Fibroblast of skin of left quadriceps (primary cell): ENCODE results near the gene PRLR.

Source experiments
- DNase-seq, 2 experiments: peaks; one replicate each; pipeline ENCODE4 v3.0.0-alpha.2; 2013; ENCODE audit warnings: low read depth in 2 of 2

Gene PRLR

DNA sequence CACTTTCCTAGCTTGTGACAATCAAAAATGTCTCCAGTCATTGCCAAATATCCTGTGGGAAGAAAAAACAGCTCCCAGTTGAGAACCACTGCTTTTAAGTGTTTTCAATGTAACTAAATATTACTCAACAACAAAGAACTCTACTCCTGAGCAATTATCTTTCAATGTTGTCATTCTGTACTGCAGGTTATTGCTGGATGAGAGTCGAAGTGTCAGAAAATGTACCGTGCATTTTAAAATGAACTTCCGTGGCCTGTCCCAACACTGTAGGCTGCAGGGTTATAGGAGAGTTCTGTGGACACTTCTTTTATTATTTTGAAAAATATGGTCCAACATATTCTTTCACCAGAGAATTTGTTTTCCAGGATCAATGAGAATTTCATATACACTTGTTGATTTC is 147.8 kb downstream of the PRLR start:
- no peak for DNase-seq

- no peak for DNase-seq
Observed at GRCh38 chr5:35081134-35081533, 149.2 kb downstream of the PRLR start.

- no peak for DNase-seq
Observed at GRCh38 chr5:35073160-35073559, 157.1 kb downstream of the PRLR start.

DNA sequence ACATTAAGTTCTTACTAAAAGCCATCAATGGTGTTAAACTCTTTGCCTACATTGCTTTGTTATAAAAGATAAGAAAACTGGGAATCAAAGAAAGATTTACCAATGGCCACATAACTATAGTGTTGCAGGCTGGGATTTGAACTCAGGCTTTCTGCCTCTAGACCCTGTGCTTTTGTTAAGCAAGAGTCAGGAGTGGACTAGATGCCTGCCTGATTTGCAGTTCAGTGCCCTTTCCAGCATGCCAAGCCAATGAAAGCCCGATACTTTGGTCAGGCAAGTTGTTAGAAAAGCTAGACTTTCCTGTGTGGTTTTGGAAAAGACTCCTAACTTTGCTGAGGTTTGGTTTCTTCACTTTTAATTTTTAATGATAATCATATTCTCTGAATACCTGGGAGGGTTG is 161.1 kb downstream of the PRLR start:
- no peak for DNase-seq

- DNase-seq = no peak
Observed at GRCh38 chr5:35067985-35068384, 162.3 kb downstream of the PRLR start.

DNA sequence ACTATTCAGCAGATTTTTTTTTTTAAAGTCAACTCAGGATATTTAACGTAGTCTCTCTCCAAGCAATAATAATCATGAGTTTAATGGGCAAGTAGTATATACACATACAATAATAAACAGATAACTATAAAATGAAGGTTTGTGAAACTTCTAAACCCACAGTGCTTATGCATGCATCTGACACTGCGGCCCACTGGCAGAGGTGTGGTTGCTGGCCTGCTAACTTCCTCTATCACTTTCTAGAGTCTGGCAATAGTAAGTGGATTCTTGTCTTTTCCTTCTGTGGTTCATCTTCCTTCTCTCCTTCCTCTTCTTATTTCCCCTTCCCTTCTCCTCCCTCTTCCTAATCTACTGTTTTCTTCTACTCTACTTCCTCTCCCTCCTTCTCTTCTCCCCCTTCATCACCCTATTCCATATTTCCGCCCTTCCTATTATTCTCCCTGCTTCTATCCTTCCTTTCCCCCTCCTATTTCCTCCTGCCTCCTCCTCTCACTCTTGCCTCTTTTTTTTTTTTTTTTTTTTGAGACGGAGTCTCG is 164.0 kb downstream of the PRLR start:
- no peak for DNase-seq

DNA sequence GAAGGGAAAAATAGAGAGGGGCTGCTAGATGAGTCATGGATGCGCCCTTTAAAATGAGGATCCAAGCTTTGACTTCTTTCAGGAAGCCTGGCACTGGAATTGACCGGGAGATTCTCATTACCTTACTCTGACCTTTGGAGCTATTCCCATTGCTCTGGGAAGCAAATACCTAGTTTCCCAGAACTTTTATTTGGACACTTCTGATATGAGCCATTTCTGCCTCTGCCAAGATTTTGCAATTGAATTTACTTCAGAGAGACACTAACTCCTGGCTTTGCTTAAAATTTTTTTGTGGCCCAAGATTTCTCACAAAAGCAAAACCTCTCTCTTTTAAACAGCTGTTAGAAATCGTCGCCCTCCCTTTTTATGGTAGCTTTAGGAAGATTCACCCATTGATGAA is 166.9 kb downstream of the PRLR start:
- no peak for DNase-seq

DNA sequence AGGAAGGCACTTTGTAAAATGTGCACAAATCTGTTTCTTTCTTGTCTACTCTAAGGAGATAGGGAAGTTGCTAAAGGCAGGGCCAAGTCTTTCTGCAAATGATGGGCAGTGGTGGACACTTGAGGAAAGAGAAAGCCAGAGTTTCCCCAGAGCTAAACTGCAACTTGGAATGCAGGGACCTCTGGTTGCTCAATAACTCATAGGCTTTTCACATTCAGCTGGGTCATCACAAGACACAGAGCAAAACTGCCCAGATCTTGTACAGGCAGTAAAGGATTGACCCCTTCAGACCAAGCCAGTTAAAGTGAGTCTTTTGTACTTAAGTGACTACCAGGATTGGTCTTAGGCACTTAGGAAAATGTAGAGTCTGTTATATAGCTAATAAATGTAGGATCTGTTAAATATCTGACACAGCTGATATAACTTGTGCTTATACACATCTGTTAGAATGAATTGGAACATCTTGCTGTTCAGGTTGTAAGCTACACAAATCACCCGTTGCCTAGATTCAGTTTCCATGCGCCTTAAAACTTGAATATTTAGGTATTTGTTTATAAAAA is 169.0 kb downstream of the PRLR start:
- no peak for DNase-seq

DNA sequence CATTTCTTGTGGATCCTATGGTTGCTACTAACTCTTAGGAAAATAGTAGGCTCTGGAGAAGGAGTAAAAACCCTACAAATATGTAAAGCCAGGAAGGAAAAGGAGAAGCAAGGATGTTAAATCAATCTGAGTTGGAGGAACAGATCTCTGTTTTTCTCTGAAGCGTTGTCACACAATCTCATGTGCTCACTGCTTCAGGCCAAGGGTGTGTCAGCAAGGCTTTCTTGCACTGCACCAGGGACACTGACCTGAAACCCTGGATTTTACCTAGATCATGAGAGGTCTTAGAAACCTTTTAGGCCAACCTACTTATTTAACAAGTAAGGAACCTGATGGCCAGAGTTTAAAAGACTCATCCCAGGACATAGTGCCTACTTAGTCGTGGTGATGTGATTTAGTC is 170.1 kb downstream of the PRLR start:
- no peak for DNase-seq

GRCh38 chr5:35059251-35059650 is 171.0 kb downstream of the PRLR start:
- no peak for DNase-seq

- DNase-seq = no peak
Observed at GRCh38 chr5:35058374-35058788, 171.9 kb downstream of the PRLR start.

GRCh38 chr5:35056686-35057085 is 173.6 kb downstream of the PRLR start:
- no peak for DNase-seq

DNA sequence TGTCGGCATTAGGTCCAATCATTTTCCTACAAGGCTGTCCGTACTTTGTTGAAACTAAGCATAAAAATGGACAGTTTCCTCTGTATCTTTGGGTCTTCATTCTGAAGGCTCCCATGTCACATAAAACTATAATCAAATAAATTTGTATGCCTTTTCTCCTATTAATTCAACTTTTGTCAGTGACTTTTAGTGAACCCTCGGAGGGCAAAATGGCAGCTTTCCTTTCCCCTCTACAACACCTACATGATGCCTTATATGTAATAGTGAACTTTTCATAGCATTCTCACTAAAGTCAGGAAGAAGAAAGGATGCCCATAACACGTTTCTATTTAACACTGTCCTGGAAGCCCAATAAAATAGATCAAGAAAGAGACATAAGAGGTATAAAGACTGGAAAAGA is 177.4 kb downstream of the PRLR start:
- DNase-seq = no peak

DNA sequence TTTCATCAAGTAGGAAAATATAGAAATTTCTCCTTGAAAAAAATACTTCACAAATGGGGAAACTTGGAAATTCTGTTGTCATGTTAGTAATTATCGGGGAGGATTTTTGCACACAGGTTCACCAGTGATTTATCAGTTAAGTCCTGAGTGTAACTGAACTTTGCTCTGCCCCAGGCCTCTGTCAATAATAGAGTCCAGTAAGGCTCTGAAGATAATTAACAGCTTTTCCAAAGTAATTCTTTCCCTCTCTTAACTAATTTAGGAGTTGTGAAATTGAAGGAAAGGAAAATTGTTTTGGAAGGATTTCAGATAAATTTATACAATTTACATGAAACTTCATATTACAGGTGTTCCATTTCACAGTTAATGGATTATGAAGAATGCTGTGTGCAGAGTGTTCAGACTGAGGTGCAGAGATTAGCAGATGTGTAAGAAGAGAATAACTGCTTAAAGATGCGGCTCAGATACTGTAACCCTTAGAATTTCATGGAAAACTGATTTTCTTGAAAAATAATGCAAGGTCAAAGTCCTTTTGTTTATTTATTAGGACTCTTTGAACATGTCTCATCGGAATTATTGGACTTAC is 179.7 kb downstream of the PRLR start:
- DNase-seq = no peak

- DNase-seq = no peak
Observed at GRCh38 chr5:35048910-35049309, 181.4 kb downstream of the PRLR start.

GRCh38 chr5:35047785-35048404 is 182.4 kb downstream of the PRLR start, which contains the start of gene AGXT2:
Gene AGXT2 (minus strand): TSS chr5:35047949. CDS start chr5:35047892, 57 bp downstream.
- DNase-seq = no peak

DNA sequence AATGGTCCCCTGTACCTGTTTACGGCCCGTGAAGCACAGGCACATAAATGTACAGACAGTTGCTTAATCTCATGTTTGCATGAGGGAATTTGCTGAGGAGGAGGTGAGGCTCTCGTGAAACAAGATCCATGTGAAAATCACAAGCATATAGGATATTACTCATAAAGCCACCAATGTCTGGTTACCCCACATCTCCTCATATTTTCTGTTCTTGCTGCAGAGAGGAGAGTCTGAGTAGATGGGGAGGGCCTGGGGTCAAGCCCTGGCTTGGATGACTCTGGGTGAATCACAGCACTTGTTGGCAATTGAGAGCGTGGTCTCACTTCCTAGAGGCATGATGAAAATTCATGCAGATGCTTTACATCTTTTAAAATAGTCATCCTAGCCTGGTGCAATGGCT is 183.5 kb downstream of the PRLR start:
- DNase-seq = peak; percentile 77 to 79

DNA sequence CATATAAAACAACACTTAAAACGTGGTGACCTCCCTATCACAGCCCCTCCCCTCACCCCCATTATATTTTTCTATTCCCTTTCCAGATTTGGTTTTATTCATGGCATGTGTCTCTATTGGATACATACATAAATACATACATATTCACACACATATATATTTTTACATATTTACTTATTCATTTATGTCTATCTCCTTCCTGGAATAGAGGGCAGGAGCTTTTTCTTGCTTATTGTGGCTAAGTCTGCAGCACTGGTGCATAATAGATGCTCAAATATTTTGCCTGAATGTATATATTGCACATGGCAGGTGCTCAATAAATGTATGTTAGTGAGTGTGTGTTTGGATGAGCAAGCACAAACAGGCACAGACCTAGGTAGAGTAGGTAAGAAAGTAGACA is 185.0 kb downstream of the PRLR start:
- no peak for DNase-seq

DNA sequence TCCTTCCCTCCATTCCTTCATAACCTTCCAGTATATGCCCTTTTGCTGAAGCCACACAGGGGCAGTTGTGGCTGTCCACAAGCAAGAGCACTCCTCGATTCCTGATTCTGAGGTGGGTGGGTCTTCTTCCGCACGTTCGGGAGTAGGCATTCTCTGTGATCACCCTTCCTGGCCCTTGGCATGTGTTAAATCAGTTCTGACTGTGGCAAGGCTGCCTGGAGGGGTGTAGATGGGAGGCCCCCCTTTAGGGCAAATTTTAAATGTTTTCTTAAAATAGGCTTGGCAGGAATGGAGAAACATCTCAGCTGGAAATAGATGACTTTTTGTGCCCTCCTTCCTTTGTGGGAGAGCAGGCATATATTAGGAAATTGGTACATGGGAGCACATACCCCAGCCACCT is 185.6 kb downstream of the PRLR start:
- no peak for DNase-seq

- no peak for DNase-seq
Observed at GRCh38 chr5:35042781-35043180, 187.5 kb downstream of the PRLR start.

DNA sequence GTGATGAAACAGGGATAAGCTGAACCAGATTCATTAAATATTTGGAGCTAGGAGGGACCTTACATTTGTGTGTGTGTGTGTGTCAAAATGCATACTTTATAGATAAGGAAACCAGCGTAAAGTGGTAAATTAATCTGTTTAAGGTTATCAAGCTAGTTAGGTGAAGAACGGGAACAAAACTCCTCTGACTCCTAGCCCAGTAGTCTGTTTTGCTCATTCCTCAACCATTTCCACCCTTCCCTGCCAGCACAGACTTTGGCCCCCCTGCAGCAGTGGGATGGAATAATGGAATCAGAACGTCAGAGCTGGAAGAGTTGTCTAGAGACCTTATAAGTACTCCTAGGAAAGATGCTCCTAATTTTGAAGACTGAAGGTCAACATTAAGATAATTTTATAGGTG is 189.0 kb downstream of the PRLR start:
- DNase-seq = no peak

GRCh38 chr5:35038891-35039290 is 191.4 kb downstream of the PRLR start:
- DNase-seq = no peak

DNA sequence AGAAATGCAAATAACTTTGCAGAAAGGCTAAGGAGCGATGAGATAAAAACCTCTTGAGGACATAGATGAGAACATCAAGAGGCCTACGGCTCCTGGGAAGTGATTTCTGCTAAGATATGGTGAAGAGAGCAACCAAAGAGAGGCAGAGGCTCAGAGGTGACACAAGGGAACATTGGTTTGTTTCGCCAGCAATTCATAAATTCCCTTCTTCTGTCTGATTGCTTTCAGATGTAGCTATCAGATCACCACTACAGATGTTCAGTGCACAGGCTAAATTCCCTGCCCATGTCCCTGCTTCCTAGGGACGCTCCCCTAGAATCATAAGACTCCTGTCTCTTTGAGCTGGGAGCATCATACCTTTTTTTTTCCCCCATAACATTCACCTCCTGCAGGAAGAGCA is 193.8 kb downstream of the PRLR start:
- DNase-seq = no peak
